Astrocyte (in vitro differentiated cells and primary cell): ENCODE measurements around the gene GNA15.

Source experiments
- EZH2 ChIP-seq: IDR thresholded peaks from 2 replicates; pipeline ENCODE4 v1.6.1; 2012; ENCODE audit warnings: mild to moderate bottlenecking, low read length, inconsistent platforms; ENCODE audit not compliant: insufficient read depth
- TF ChIP-seq, protein P1 (sequence below): IDR thresholded peaks from 2 replicates; pipeline ENCODE4 v1.5.1; 2011; ENCODE audit warnings: low read depth, mild to moderate bottlenecking, inconsistent platforms, low read length, moderate library complexity; ENCODE audit not compliant: insufficient read depth

DNA sequence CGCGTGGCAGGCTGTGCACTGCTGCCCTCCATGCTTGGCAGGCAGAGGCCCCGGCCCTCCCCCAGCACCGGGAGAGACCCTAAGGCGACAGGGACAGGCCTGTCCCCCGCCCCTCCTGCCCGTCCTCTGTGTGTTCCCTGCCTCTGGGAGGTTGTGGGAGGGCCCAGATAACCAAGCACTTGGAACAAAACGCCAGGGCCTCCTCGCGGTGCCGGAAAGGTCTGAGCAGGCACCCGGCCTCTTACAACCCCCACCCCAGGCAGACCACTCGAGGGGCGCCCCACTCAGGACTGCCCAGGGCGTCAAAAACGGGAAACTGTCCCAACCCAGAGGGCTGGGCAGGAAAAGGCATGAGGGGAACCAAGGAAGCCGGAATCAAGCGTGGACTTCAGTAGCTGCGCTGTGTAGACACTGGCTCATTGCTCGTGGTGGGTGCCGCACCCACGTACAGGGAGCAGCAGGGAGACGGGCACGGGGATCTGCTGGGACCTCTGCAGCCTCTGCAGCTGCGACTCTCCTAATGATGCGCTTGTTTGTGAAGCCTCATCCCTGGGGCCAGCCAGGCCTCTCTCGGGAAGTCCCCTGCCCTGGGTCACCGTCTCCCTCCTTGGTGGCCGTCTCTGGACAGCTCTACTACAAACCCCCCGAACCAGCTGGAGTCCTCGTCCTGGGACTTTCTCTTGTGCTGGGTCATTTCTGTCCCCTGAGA lies 21.7 kb upstream of the GNA15 start:
- TF ChIP-seq, protein P1, sequence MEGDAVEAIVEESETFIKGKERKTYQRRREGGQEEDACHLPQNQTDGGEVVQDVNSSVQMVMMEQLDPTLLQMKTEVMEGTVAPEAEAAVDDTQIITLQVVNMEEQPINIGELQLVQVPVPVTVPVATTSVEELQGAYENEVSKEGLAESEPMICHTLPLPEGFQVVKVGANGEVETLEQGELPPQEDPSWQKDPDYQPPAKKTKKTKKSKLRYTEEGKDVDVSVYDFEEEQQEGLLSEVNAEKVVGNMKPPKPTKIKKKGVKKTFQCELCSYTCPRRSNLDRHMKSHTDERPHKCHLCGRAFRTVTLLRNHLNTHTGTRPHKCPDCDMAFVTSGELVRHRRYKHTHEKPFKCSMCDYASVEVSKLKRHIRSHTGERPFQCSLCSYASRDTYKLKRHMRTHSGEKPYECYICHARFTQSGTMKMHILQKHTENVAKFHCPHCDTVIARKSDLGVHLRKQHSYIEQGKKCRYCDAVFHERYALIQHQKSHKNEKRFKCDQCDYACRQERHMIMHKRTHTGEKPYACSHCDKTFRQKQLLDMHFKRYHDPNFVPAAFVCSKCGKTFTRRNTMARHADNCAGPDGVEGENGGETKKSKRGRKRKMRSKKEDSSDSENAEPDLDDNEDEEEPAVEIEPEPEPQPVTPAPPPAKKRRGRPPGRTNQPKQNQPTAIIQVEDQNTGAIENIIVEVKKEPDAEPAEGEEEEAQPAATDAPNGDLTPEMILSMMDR, result no peak
- TF ChIP-seq EZH2, result no peak
